Liver (tissue), 9 donors: ENCODE results near the gene TFDP2. TPM values are rescaled to one million over a fixed set of nuclear protein-coding genes. Genes with fewer than 3 reads are reported as not detected.

Source experiments
- DNase-seq: peaks from one replicate; pipeline ENCODE4 v3.0.0-alpha.2; 2017; ENCODE audit warnings: low spot score
- H3K27ac ChIP-seq, 2 donors: one replicate each; pipeline ENCODE4 v1.7.0; 2013; ENCODE audit warnings: inconsistent platforms in 2 of 2, low read length in 2 of 2, control low read depth in 1 of 2, low read depth in 1 of 2, mild to moderate bottlenecking in 1 of 2
- H3K27me3 ChIP-seq, 4 donors: one replicate each; pipeline versions ENCODE4 v1.6.1 to v1.7.0; 2013; ENCODE audit warnings: low read length in 3 of 4, inconsistent platforms in 1 of 4, mild to moderate bottlenecking in 1 of 4, moderate library complexity in 1 of 4; ENCODE audit not compliant: control insufficient read depth in 4 of 4, insufficient read depth in 4 of 4
- H3K36me3 ChIP-seq, 4 donors: one replicate each; pipeline versions ENCODE4 v1.6.1 to v1.7.0; 2013; ENCODE audit warnings: low read length in 3 of 4, mild to moderate bottlenecking in 3 of 4, low read depth in 1 of 4, moderate library complexity in 1 of 4; ENCODE audit not compliant: control insufficient read depth in 4 of 4, insufficient read depth in 3 of 4
- H3K4me1 ChIP-seq, 4 donors: one replicate each; pipeline versions ENCODE4 v1.6.1 to v1.7.0; 2013; ENCODE audit warnings: low read length in 3 of 4, mild to moderate bottlenecking in 3 of 4, moderate library complexity in 1 of 4; ENCODE audit not compliant: control insufficient read depth in 4 of 4, insufficient read depth in 4 of 4
- H3K4me3 ChIP-seq, 3 donors: one replicate each; pipeline versions ENCODE4 v1.6.1 to v1.7.0; 2013; ENCODE audit warnings: low read length in 3 of 3, control low read depth in 1 of 3, low read depth in 1 of 3, mild to moderate bottlenecking in 1 of 3
- H3K9ac ChIP-seq, 2 donors: one replicate each; pipeline ENCODE4 v1.7.0; 2013; ENCODE audit warnings: low read length in 2 of 2, mild to moderate bottlenecking in 2 of 2, moderate library complexity in 2 of 2, control low read depth in 1 of 2, low read depth in 1 of 2
- H3K9me3 ChIP-seq, 4 donors: one replicate each; pipeline versions ENCODE4 v1.6.1 to v1.7.0; 2013; ENCODE audit warnings: low read length in 3 of 4; ENCODE audit not compliant: control insufficient read depth in 4 of 4
- EGR1 ChIP-seq, 2 donors: IDR thresholded peaks; 2 replicates each; pipeline ENCODE4 v1.6.1; 2016 to 2018; ENCODE audit warnings: antibody characterized with exemption in 2 of 2, low read depth in 2 of 2
- FOXA1 ChIP-seq: IDR thresholded peaks from 2 replicates; pipeline ENCODE4 v1.6.1; 2016; ENCODE audit warnings: antibody characterized with exemption
- FOXA2 ChIP-seq: IDR thresholded peaks from 2 replicates; pipeline ENCODE4 v1.6.1; 2016; ENCODE audit warnings: antibody characterized with exemption
- HNF4A ChIP-seq, 2 donors: conservative IDR thresholded peaks; 2 replicates each; pipeline ENCODE4 v1.6.1; 2016; ENCODE audit warnings: antibody characterized with exemption in 2 of 2, mild to moderate bottlenecking in 2 of 2
- HNF4G ChIP-seq: IDR thresholded peaks from 2 replicates; pipeline ENCODE4 v1.6.1; 2016; ENCODE audit warnings: antibody characterized with exemption
- JUND ChIP-seq, 2 donors: IDR thresholded peaks; 2 replicates each; pipeline ENCODE4 v1.6.1; 2016; ENCODE audit warnings: antibody characterized with exemption in 2 of 2
- MAX ChIP-seq: IDR thresholded peaks from 2 replicates; pipeline ENCODE4 v1.6.1; 2016; ENCODE audit warnings: antibody characterized with exemption
- NR2F2 ChIP-seq: IDR thresholded peaks from 2 replicates; pipeline ENCODE4 v1.6.1; 2016; ENCODE audit warnings: antibody characterized with exemption
- RAD21 ChIP-seq, 2 donors: IDR thresholded peaks; 2 replicates each; pipeline ENCODE4 v1.6.1; 2016; ENCODE audit warnings: antibody characterized with exemption in 2 of 2, mild to moderate bottlenecking in 2 of 2
- REST ChIP-seq: IDR thresholded peaks from 2 replicates; pipeline ENCODE4 v1.6.1; 2016; ENCODE audit warnings: antibody characterized with exemption, mild to moderate bottlenecking
- RXRA ChIP-seq, 2 donors: IDR thresholded peaks; 2 replicates each; pipeline ENCODE4 v1.6.1; 2017 to 2018; ENCODE audit warnings: antibody characterized with exemption in 2 of 2, mild to moderate bottlenecking in 1 of 2
- SP1 ChIP-seq: IDR thresholded peaks from 2 replicates; pipeline ENCODE4 v1.6.1; 2018; ENCODE audit warnings: antibody characterized with exemption, mild to moderate bottlenecking
- TAF1 ChIP-seq: conservative IDR thresholded peaks from 2 replicates; pipeline ENCODE4 v1.6.1; 2016; ENCODE audit warnings: antibody characterized with exemption, mild to moderate bottlenecking
- YY1 ChIP-seq: IDR thresholded peaks from 2 replicates; pipeline ENCODE4 v1.6.1; 2016; ENCODE audit warnings: antibody characterized with exemption, mild to moderate bottlenecking
- ZBTB33 ChIP-seq: IDR thresholded peaks from 2 replicates; pipeline ENCODE4 v1.6.1; 2016; ENCODE audit warnings: antibody characterized with exemption
- WGBS: extraction: QIAGEN DNeasy Blood & Tissue Kit; methylation state at CpG from one replicate; pipeline ENCODE4 v1.1.7; 2013; 5-methylcytosine and 5-hydroxymethylcytosine counted together
- polyA plus RNA-seq, 2 donors: library from polyadenylated mRNA; stranded (reverse) in 1 of 2; unstranded in 1 of 2; fragments of 200-250 nt in 1 of 2; fragments of >200 nt in 1 of 2; fragmentation: Nextera tagmentation in 1 of 2; extraction: Ambion mirVana in 1 of 2; gene quantifications; one replicate each; pipeline versions ENCODE4 v1.2.1 to v1.2.3, GENCODE V29; 2013 to 2015
- total RNA-seq, 2 donors: library from RNA; depleted of rRNA; stranded (reverse); fragments of >200 nt; gene quantifications; one replicate each; pipeline ENCODE4 v1.2.3, GENCODE V29; 2014
- TF ChIP-seq, protein P1 (sequence below): IDR thresholded peaks from 2 replicates; pipeline ENCODE4 v1.6.1; 2016; ENCODE audit warnings: antibody characterized with exemption
- donor health status: healthy.
- donor health status: healthy.
- donor health status: healthy.
- donor health status: healthy.
- donor health status: healthy.

TFDP2 gene
- total and polyA plus RNA-seq, 4 donors = 8.0 to 52.0 (median 29.7) TPM

DNA sequence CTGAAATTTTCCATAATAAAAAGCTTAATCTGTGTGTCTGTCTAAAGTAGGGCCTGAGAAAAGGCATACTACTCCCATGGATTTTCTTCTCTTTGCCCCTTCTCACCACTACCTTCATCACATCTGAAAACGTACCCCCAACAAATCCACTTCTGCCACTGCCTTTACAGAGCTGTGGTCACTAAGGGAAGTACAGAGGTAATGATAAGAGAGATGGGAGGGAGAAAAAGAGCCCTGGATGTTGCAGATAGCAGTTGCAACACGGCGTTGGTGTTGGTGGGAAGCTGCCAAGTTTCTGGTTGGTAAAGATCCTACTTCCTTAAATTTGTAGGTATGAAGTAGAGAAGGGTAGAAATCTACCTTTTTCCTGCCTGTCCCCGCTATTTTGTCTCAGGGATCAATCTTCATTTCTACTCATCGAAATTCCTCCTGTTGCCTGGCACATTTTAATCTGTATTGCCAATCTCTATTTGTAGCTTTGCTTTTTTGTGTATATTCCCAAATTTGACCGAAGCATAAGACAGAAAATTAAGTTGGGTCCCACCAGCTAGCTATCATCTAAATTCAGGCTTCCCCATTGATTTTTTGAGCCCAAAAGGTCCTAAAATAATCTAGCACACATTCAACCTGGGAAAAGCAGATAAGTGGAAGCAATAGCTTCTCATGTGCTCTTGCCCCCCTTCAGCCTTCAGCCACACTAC lies 102.9 kb downstream of the TFDP2 start:
- DNase-seq = peak; percentile 50
- TF ChIP-seq ZBTB33 = no peak
- no peak for TF ChIP-seq REST
- TF ChIP-seq FOXA2 = no peak
- no peak for TF ChIP-seq HNF4A (conservative IDR thresholded peaks at IDR 0.05)
- no peak for TF ChIP-seq RXRA (IDR thresholded peaks at IDR 0.05)
- TF ChIP-seq YY1 = no peak
- no peak for TF ChIP-seq FOXA1
- no peak for TF ChIP-seq SP1
- TF ChIP-seq TAF1 = no peak
- no peak for TF ChIP-seq HNF4G
- no peak for TF ChIP-seq NR2F2
- no peak for TF ChIP-seq MAX
- TF ChIP-seq RAD21 (IDR thresholded peaks at IDR 0.05) = no peak
- no peak for TF ChIP-seq JUND (IDR thresholded peaks at IDR 0.05)
- TF ChIP-seq, protein P1, sequence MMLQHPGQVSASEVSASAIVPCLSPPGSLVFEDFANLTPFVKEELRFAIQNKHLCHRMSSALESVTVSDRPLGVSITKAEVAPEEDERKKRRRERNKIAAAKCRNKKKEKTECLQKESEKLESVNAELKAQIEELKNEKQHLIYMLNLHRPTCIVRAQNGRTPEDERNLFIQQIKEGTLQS = no peak
- H3K27ac ChIP-seq = no peak overlapping the region
- H3K27me3 ChIP-seq = no peaks in the 10 kb centered on the region
- no peaks in the 10 kb centered on the region for H3K4me1 ChIP-seq
- no peaks in the 10 kb centered on the region for H3K36me3 ChIP-seq
- 63% methylated on average over 6 of the region's 6 CpGs for WGBS
- no peaks in the 10 kb centered on the region for H3K9me3 ChIP-seq
- no peak overlapping the region for H3K4me3 ChIP-seq
- H3K9ac ChIP-seq = no peak overlapping the region

DNA sequence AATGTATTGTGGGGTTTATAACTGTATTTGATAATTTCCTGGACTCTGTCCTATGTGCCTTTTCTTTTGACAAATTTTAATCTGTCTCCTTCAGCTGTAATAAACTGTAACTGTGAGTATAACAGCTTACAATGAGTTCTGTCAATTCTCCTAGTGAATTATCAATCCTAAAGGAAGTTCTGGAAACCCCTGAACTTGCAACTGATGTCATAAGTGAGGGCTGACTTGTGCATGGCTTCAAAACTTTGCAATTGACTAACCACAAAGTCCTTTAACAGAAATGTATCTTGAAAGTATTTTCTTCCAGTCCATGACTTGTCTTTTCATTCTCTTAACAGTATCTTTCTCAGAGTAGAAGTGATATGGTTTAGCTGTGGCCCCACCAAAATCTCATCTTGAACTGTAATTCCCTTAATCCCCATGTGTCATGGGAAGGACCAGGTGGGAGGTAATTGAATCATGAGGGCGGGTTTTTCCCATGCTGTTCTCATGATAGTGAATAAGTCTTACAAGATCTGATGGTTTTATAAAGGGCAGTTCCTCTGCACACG lies 108.3 kb downstream of the TFDP2 start:
- 94% methylated on average over 2 of the region's 2 CpGs for whole genome bisulfite sequencing
- TF ChIP-seq REST (no peak), FOXA2 (no peak), EGR1 (IDR thresholded peaks at IDR 0.05; ENCODE audit: low read depth in 2 of 2) (no peak), JUND (IDR thresholded peaks at IDR 0.05) (no peak), TAF1 (no peak)
- TF ChIP-seq, protein P1 = no peak

More for the DNA sequence above, 108.3 kb downstream of the TFDP2 start:
- no peaks in the 10 kb centered on the region for H3K9me3 ChIP-seq
- H3K27me3 ChIP-seq = no peaks in the 10 kb centered on the region
- DNase-seq = no peak
- no peaks in the 10 kb centered on the region for H3K4me1 ChIP-seq
- no peak overlapping the region for H3K9ac ChIP-seq
- H3K27ac ChIP-seq = no peak overlapping the region
- no peak overlapping the region for H3K4me3 ChIP-seq
- no peaks in the 10 kb centered on the region for H3K36me3 ChIP-seq
